NAMALWA (cell line): ENCODE data around the gene ATG10.

Experiments
- DNase-seq: peaks from one replicate; pipeline ENCODE4 v3.0.0-alpha.2; 2015; ENCODE audit warnings: low spot score

ATG10 gene

DNA sequence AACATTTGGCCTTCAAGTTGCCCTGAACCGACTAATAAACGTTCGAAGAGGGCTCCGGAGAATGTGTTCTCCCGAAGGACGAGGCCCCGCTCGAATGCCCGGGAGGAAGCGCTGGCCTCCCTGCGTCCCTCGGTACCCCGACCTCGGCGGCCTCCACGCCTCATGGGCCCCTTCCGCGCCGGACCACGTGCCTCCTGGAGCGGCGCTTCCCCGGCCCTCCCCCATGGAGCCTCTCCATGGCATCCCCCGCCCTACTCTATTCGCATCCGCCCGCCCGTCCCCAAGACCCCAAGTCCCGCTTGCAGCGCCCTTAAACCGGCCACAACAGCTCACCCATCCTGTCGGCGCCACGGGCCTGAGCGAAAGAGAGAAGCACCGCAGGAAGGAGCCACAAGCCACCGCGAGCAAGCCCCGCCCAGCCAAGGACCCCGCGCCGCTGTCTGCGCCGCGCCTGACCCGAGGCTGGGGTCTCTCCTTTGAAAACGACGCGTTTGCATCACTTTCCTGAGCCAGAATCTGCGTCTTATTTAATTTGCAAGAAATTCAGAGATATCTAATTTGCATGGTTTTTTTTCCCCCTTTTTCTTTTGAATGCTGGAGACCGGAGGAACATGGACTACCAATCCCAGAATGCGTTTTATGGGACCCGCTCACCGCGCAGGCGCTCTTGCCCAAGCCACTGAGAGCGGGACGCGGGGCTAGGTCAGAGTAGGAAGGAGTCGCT, 306.3 kb downstream of the ATG10 start, which contains the start of gene RPS23:
TSS of gene RPS23 (minus strand) at position 368 of the 724 bp plus-strand sequence. CDS start at position 337, 31 bp downstream.
- peak; percentile 92 for DNase-seq

DNA sequence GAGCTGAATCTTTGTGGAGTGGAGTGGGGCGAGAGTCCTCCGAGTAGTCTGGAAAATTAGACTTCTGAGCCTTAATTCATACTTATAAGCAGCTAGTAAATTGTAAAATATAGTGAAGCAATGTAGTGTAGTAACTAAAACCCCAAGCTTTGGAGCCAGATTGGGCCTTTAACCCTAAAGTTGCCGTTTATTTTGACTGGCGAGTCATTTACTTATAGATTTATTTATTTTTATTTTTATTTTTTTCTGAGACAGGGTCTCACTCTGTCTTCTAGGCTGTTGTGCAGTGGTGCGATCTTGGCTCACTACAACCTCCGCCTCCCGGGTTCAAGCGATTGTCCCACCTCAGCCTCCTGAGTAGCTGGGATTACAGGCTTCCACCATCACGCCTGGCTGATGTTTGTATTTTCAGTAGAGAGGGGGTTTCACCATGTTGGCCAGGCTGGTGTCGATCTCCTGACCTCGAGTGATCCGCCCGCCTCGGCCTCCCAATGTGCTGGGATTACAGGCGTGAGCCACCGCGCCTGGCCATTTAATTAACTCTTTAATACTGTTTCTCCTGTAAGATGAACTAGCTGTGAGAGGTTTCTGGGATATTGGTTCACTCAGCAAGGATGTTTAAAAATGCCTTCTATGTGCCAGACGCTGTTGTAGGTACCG, 307.0 kb downstream of the ATG10 start:
- no peak for DNase-seq

- DNase-seq: no peak
Observed at GRCh38 chr5:82283893-82284292, 312.1 kb downstream of the ATG10 start.

- DNase-seq: no peak
Observed at GRCh38 chr5:82285206-82285605, 313.4 kb downstream of the ATG10 start.

- DNase-seq: no peak
Observed at GRCh38 chr5:82287625-82288024, 315.8 kb downstream of the ATG10 start.

DNA sequence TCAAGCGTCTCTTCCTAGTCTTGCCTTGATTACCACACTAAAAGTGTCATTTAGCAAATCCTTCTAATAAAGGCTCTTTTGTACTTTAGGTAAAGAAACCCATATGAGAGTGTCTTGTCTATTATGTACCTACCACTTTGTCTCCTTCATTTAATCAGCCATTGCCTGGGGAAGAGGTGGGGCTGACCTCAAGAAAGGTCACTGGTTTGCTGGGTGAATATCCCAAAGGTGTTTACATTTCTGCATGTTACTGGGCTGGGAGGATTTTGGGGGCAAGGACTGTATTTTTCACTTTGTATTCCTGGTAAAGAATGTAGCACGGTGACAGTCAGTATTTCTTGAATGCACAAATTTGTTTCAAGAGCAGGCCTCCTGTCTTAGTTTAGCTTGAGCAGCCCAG, 318.2 kb downstream of the ATG10 start:
- DNase-seq: no peak

DNA sequence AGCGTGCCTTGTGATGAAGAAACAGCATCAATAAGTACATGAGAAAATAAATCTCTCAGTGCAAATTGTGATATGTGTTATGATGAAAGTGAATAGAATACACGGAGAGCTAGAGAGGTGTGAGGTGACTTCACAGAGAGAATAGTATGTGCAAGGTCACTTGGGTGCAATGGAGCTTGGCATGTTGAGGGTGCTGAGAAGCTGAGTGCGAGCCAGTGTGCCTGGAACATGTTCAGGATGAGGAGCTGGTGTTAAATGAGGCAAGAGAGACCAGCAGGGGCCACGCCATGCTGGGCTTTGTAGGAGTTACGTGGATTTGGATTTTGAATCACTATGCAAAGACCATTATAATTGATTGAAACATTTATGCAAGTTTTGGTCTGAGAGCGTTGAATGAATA, 319.1 kb downstream of the ATG10 start:
- no peak for DNase-seq

GRCh38 chr5:82291420-82291819, 319.6 kb downstream of the ATG10 start:
- DNase-seq: no peak

GRCh38 chr5:82295144-82295543, 323.3 kb downstream of the ATG10 start:
- DNase-seq: peak; percentile 45

- DNase-seq: no peak
Observed at GRCh38 chr5:82295959-82296531, 324.2 kb downstream of the ATG10 start.

- no peak for DNase-seq
Observed at GRCh38 chr5:82296929-82297328, 325.1 kb downstream of the ATG10 start.

GRCh38 chr5:82297711-82298110, 325.9 kb downstream of the ATG10 start:
- no peak for DNase-seq

- no peak for DNase-seq
Observed at GRCh38 chr5:82298668-82299067, 326.8 kb downstream of the ATG10 start.

GRCh38 chr5:82301190-82301589, 329.4 kb downstream of the ATG10 start:
- no peak for DNase-seq
